Cerebellar cortex (tissue), 1 donor: Measurements from ENCODE around the gene IAPP.
"Not testable (repeated sequence)": the region's sequence is repeated elsewhere in the genome, so short reads cannot be mapped to it uniquely, and the experiment has no call there.

Experiments used
- DNase-seq: peaks from one replicate; pipeline ENCODE4 v3.0.0-alpha.2; 2015; ENCODE audit warnings: low spot score

IAPP gene

DNA sequence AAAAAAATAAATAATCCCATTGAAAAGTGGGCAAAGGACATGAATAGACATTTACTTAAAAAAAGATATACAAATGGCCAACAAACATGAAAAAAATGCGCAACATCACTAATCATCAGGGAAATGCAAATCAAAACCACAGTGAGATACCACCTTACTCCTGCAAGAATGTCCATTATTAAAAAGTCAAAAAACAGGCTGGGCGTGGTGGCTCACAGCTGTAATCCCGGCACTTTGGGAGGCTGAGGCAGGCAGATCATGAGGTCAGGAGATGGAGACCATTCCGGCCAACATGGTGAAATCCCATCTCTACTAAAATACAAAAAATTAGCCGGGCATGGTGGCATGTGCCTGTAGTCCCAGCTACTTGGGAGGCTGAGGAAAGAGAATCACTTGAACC lies 8.6 kb downstream of the IAPP start:
- DNase-seq: not testable (repeated sequence)

DNA sequence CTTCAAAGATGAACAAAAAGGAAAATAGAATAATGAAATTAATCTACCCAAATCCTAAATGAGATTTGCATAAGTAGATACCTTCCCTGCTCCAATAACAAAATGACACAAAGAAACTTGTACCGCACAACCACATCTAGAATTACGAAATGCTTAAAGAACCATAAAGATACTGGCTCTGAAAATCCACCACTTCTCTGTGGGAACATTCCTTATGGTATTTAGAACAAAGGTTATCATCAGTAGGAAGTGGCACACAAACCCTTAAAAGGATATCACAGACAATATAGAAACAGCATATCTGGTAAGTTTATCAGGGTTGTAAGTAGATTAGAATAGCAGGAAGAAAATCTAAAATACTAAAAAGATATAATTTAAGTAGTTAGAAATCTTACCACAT lies 11.6 kb downstream of the IAPP start:
- DNase-seq: no peak

DNA sequence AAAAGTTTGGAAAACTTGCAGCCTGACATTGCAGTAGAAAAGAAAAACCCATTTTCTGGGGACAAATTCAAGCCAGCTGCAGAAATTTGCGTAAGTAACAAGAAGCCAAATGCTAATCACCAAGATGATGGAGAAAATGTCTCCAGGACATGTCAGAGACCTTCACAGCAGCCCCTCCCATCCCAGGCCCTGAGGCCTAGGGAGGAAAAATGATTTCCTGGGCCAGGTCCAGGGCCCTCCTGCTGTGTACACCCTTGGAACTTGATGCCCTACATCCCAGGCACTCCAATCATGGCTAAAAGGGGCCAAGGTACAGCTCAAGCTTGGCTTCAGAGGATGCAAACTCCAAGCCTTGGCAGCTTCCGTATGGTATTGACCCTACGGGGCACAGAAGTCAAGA lies 14.5 kb downstream of the IAPP start:
- DNase-seq: no peak

DNA sequence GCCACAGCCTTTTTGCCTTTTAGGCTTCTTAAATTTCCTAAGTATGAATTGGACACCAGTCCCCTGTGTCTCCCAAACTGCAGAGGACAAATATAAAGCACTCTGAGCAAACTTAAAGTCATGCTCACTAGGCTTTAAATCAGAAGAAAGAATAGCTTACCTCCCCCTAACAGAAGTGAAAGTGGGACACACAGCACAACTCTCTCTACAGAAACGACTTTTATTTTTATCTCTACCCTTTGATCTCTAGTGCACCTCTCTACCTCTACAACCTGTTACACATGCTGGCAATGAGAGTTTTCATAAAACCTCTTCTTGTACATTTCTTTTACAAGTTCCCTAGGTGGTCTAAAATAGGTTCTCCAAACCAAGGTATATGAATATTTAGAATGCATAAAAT lies 19.7 kb downstream of the IAPP start:
- no peak for DNase-seq

DNA sequence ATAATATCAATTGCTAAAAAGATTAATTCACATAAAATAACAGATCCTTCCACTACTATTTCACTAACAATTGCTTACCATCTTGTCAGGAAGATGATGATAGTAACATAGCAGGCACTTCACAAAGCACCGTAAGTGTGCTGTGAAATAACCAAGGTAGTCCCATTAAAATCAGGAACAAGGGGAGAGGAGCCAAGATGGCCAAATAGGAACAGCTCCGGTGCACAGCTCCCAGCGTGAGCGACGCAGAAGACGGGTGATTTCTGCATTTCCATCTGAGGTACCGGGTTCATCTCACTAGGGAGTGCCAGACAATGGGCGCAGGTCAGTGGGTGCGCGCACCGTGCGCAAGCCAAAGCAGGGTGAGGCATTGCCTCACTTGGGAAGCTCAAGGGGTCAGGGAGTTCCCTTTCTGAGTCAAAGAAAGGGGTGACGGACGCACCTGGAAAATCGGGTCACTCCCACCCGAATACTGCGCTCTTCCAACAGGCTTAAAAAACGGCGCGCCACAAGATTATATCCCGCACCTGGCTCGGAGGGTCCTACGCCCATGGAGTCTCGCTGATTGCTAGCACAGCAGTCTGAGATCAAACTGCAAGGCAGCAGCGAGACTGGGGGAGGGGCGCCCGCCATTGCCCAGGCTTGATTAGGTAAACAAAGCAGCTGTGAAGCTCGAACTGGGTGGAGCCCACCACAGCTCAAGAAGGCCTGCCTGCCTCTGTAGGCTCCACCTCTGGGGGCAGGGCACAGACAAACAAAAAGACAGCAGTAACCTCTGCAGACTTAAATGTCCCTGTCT lies 22.3 kb downstream of the IAPP start:
- DNase-seq: not testable (repeated sequence)

DNA sequence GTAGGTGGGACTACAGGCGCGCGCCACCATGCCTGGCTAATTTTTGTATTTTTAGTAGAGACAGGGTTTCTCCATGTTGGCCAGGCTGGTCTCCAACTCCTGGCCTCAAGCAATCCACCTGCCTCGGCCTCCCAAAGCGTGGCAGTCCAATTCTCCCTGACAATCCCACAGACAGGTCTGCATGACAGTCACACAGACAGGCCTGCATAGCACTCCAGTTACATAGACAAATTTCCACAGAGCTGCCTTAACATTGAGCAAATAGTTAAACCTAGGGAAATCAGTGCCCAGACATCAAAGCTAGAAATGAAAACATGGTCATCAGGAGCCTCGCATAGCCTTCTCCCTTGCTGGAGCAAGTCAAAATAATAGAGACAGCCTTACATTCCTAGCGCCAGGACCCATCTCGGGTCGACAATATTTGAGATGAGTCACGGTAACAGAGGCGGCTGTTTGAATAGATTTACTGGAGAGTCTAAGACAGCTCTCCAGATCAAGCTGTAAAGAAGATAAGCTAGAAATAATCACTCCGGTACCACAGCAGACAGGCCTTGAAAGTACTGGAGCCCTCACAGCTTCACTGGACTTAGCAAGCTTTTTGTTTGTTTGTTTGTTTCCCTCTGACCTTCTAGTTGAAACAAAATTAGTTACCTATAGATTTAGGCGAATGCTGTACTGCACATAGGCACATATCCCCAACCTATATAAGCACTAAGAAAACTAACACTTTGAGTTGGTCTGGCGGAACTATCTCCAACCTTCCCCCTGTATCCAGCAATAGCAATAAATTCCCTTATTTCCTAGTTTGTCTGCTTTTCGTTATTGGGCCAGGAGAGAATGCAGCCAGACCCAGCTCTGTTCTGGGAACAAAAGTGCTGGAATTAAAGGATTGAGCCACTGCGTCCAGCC lies 40.9 kb downstream of the IAPP start:
- DNase-seq: no peak

DNA sequence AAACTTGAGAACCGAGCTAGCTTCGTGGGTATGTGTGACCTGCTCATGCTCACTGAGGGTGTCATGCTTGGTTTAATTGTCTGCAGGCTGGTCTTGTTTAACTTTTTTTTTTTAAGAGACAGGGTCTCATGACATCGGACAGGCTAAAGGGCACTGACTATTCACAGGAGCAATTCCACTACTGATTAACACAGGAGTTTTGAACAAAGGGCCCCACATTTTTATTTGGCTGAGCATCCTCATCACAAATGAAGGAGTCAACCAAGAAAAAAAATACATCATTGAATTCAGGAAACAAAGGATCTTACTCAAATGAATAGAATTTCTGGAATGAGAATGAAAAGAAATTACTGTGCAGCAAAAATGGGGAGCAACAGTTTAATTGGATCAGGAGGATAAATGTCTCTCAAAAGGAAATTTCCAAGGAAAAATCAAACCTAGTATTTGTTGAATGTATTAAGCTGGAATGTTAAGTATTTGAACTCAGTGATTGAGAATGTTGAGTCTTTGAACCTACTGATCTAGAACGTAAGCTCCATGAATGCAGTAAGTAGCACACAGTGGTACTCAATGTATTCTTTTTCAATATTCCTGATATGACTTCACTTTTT lies 43.9 kb downstream of the IAPP start:
- no peak for DNase-seq

DNA sequence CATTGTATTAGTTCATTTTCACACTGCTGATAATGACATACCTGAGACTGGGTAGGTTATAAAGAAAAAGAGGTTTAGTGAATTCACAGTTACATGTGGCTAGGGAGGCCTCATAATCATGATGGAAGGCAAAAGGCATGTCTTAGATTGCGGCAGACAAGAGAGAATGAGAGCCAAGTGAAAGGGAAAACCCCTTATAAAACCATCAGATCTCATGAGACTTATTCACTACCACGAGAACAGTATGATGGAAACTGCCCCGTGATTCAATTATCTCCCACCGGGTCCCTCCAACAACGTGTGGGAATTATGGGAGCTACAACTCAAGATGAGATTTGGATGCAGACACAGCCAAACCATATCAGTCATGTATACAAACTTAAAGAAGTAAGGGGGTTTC lies 45.7 kb downstream of the IAPP start:
- not testable (repeated sequence) for DNase-seq

DNA sequence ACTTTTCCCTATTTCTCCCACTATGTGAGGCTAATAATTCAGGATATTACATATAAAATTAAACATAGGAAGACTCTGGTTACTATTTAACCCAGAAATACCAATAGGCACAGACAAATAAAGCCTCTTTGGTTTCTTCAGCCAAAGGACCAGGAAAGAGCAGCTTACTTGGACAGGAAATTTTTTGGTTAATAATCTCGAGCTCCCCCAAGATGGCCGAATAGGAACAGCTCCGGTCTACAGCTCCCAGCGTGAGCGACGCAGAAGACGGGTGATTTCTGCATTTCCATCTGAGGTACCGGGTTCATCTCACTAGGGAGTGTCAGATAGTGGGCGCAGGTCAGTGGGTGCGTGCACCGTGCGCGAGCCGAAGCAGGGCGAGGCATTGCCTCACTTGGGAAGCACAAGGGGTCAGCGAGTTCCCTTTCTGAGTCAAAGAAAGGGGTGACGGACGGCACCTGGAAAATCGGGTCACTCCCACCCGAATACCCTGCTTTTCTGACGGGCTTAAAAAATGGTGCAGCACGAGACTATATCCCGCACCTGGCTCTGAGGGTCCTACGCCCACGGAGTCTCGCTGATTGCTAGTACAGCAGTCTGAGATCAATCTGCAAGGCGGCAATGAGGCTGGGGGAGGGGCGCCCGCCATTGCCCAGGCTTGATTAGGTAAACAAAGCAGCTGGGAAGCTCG lies 46.5 kb downstream of the IAPP start:
- DNase-seq: not testable (repeated sequence)

DNA sequence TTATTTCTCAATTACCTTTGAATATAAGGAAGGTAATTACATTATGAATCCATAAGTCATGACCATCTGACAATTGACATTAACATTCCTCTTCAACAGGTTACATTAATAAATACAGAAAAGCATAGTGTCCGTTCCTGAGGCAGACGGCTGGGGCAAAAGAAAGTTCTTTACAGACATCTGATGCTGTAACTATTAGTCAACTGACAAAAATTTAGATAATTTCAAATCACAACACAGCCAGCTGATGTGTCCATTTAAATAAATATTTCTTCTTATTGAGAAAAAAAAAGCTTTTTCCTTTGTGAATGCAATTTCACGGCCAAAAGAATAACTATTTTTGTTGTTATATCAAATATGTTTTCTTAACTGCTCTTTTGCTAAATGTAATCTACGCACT lies 55.5 kb downstream of the IAPP start:
- DNase-seq: no peak
